Gastrocnemius medialis (tissue), 4 donors: Measurements from ENCODE around the gene VEGFA.

ENCODE experiments used
- POLR2A ChIP-seq, 2 donors: fragments of 450-650 bp; IDR thresholded peaks; one replicate each; pipeline ENCODE4 v1.6.1; 2017; ENCODE audit warnings: antibody characterized with exemption in 2 of 2, mild to moderate bottlenecking in 2 of 2, moderate library complexity in 2 of 2
- TF ChIP-seq, protein P1 (sequence below), 5 experiments: fragments of 450-650 bp in 3 of 5; fragments of 200-600 bp in 2 of 5; sonication (generic) in 2 of 5; IDR thresholded peaks in 4 of 5; conservative IDR thresholded peaks in 1 of 5; 1 replicate in 4 of 5; 2 replicates in 1 of 5; pipeline ENCODE4 v1.5.1; 2016 to 2019; ENCODE audit warnings: antibody characterized with exemption in 5 of 5, mild to moderate bottlenecking in 3 of 5, moderate library complexity in 3 of 5

DNA sequence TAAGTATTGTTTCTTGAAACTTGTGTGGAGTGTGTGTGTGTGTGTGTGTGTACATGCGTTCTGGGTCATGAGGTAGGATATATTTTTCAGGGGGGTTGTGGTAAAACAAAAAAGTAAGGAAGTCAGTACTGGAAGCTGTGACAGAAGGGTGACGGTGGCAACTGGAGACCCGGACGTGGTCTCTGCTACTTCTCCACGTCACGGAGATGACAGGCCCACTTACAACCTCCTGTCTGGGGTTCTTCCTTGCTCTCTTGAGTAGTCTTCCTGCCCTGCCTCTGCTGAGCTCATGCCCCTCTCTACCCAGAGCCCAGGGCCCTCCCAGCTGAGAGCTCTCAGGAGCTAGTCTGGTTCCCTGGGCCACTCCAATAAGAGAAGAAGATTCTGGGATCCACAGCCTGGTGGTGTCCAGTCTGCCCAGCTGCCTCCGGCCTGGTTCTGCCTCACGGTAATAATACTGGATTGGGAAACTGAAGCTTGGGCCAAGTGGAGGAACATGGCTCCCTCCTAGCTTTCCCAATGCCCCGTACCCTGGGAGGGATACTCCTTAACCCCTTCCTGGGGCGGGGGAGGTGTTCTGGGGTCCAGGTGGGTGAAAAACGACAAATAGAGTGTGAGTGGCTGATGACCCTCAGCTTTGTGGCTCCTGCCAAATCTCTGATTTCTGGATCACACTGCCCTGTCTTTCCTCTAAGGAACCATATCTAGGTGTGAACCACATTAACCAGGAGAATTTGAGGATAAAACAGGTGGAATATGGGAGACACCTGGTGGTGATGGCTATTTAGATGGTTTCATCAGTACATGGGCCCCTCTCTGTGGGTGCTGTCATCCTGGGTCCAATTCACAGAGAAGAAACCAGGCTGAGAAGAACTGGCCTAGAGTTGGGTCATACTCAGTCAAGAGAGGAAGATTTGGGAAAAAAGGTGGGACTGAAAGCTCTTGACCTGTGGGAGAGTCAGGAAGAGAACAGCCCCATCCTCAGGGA is 27.2 kb downstream of the VEGFA start:
- no peak for TF ChIP-seq POLR2A (IDR thresholded peaks at IDR 0.05)
- TF ChIP-seq, protein P1, sequence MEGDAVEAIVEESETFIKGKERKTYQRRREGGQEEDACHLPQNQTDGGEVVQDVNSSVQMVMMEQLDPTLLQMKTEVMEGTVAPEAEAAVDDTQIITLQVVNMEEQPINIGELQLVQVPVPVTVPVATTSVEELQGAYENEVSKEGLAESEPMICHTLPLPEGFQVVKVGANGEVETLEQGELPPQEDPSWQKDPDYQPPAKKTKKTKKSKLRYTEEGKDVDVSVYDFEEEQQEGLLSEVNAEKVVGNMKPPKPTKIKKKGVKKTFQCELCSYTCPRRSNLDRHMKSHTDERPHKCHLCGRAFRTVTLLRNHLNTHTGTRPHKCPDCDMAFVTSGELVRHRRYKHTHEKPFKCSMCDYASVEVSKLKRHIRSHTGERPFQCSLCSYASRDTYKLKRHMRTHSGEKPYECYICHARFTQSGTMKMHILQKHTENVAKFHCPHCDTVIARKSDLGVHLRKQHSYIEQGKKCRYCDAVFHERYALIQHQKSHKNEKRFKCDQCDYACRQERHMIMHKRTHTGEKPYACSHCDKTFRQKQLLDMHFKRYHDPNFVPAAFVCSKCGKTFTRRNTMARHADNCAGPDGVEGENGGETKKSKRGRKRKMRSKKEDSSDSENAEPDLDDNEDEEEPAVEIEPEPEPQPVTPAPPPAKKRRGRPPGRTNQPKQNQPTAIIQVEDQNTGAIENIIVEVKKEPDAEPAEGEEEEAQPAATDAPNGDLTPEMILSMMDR (IDR thresholded peaks at IDR 0.05 in 4 of 5, conservative IDR thresholded peaks at IDR 0.05 in 1 of 5), result no peak
